HG03025 (cell line): ENCODE measurements around the gene NCOA4.
A peak's percentile ranks its signal among the peaks of the same experiment; 100 is the strongest.
"Not testable (repeated sequence)": the region's sequence is repeated elsewhere in the genome, so short reads cannot be mapped to it uniquely, and the experiment has no call there.

ENCODE experiments used
- ATAC-seq: cut with Tn5 transposase; IDR thresholded peaks from one replicate; pipeline ENCODE4 v1.9.1; 2021; ENCODE audit warnings: mild to moderate bottlenecking, moderate library complexity; ENCODE audit not compliant: unreplicated experiment, low FRiP score

NCOA4 gene

DNA sequence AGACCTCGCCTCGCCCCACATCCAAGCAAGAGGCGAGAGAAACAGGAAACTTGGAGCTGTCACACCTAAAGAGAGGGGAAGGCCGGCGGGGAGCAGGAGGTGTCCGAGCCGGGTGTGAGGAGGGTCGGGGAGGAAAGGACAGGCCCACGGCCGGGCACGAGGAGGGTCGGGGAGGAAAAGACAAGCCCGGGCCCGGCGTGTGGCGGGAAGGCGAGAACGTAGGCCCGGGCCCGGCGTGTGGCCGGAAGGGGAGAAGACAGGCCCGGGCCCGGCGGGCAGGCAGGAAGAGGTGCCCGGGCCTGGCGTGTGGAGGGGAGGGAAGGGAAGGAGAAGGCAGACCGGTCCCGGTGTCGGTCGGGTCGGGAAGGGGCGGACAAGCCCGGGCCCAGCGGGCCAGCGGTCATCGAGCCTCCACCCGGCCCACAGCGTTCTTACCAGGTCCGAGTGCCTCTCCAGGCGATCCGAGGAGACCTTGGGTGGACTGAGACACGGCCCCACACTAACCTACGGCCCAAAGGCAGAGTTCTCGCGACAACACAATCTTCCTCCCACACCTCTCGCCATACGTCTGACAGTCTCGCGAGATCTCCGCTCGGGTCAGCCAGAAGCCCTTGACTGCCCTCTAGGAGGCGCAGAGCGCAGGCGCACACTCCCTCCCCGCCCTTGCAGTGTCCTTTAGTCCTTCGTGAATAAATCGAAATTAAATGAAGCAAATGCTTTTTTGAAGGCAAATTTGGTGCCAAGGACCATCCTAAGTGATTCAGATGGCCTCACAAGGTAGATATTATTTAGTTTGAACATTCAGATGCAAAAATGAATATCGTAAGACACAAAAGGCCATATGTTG, at the start of gene NCOA4:
Gene NCOA4, minus strand, starts transcription at position 533 of the 847 bp plus-strand sequence. CDS start 13,943 bp downstream, outside the sequence.
- peak; percentile 95 for ATAC-seq

DNA sequence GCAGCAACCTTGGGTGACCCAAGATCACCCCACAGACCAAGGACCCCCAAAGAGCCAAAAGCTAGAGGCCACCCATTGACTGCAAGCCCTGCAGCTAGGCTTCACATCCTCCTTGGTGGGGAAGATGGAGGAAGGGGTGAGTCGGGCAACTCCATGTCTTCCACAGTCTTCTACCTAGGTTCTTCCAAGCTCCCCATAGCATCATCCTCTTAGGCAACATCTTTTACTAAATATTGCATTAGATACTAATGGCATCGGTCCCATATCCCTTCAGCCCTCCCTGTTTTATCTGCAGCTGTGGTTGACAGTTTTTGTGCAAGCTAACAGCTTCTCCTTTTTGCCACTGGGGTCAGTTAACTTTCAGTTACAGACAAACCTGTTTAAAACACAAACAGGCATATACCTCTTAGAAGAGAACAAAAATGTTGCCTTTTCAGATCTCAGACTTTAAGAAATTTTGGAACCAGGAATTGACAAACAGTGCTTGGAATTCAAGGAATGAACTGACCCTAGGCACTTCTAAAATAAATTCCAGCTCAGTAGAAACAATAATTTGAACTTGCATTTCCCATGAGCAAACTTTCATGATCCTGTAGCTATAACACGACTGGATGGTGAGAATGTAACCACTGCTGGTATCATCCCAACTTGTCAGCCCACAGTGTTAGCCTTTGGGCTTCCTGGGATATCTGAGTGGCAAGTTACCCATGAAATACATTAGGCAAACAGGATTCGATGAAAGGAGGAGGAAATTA, 49.6 kb upstream of the NCOA4 start:
- ATAC-seq, result no peak

DNA sequence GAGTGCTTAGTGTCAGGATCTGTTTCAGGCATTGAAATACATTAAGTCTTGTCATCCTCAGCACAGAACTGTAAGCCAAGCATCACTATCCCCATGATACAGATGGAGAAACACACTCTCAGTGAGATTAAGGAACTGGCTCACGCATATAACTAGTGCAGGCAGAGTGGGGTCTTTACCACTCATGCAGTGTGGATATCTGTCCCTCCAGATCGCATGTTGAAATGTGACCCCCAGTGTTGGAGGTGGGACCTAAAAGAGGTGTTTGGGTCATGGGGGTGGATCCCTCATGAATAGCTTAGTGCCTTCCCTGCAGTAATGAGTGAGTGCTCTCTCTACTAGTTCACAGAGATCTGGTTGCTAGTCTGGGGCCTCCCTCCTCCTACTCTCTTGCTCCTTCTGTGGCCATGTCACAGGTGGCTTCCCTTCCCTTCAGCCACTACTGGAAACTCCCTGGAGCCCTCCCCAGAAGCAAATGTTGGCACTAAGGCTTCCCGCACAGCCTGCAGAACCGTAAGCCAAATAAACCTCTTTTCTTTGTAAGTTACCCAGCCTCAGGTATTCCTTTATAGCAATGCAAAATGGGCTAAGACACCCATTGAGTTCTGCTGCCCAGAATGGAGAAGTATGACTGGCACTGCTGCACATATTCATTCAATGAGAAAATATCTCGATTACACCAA, 47.4 kb upstream of the NCOA4 start:
- no peak for ATAC-seq

DNA sequence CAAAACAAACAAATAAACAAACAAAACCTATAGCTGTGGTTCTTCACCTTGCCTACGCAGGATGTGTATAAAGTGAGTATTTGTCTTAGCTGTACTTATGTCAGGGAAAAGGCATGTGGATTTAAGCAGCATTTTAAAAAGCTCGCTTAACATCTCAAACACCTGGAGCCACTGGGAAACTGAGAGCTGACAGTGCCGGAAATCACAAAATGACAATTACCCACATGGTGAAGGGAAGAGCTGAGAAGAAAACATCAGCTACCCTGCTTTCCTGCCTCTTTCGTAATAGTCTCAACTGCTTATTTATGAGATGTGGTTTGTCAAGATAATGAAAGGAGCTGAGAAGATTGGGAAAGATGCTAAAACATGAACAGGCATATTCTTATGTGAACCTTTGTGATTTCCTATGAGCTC, 46.7 kb upstream of the NCOA4 start:
- ATAC-seq, result no peak

DNA sequence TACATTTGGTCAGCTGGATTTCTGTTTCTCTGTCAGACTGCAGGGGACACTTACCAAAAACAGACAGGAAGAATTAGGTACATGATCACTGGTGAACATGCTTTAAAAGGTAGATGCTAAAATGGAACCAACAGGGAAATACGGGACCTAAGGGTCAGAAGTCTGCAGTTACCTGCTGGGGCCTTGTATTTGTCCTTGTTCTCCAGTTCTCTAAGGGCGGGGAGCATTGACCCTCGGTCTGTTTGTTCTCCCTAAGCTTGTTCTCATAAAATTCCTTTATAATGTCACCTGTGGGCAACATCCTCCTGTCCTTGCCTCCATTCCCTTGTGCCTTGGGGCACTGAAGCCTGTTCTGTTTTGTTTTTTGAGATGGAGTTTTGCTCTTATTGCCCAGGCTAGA, 45.4 kb upstream of the NCOA4 start:
- ATAC-seq, result no peak

DNA sequence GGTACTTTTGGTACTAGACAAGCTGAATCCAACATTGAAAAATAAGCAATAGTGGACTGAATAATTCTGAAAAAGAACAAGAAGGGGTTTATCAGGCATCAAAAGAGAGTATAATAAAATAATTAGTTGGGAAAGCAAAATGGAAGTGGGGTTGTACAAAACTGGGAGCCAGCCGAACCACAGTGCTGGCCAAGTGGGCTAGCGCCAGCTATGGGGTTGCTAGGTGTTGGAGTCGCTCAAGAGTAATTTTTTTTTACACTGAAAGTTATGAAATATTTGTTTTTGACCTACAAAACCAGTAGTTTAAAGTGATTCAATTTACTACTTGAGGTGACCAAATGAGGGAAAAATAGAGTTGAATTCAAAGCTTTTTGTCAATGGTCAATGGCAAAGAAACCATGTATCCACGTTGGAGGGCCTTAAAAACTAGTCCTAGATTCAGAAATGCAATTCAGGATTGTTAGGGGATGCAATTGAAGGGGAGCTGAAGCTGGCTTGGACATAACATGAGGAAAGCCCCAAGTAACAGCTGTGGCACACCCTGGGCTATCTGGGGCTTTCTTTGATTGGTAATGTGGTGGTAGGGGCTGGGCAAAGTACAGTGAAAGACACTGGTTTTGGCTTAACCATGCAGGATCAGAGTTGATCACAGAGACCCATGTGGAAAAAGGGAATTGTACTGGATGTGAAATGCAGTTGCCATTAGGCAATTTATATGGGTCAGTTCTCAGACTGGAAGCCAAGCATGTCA, 43.9 kb upstream of the NCOA4 start:
- ATAC-seq, result no peak

DNA sequence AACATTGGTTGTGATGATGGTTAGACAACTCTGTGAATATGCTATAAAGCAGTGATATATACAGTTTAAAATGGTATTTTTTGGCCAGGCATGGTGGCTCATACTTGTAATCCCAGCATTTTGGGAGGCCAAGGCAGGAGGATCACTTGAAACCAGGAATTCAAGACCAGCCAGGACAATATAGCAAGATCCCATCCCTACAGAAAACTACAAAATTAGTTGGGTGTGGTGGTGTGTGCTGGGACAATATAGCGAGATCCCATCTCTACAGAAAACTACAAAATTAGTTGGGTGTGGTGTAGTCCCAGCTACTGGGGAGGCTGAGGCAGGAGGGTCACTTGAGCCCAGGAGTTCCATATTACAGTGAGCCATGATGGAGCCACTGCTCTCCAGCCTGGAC, 43.1 kb upstream of the NCOA4 start:
- ATAC-seq, result no peak

DNA sequence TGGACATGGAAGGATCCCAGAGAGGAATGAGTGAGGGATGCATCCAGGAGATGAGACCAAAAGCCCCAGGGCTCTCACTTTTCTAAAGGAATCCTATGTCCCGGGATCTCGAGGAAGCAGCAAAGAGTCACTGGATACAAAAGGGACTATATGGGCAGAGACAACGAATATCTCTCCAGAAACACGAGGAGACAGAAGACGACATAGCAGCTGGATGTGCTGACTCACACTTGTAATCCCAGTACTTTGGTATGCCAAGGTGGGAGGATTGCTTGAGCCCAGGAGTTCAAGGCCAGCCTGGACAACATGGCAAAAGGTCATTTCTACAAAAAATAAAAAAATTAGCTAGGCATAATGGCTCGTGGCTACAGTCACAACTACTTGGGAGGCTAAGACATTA, 40.3 kb upstream of the NCOA4 start:
- ATAC-seq, result no peak

DNA sequence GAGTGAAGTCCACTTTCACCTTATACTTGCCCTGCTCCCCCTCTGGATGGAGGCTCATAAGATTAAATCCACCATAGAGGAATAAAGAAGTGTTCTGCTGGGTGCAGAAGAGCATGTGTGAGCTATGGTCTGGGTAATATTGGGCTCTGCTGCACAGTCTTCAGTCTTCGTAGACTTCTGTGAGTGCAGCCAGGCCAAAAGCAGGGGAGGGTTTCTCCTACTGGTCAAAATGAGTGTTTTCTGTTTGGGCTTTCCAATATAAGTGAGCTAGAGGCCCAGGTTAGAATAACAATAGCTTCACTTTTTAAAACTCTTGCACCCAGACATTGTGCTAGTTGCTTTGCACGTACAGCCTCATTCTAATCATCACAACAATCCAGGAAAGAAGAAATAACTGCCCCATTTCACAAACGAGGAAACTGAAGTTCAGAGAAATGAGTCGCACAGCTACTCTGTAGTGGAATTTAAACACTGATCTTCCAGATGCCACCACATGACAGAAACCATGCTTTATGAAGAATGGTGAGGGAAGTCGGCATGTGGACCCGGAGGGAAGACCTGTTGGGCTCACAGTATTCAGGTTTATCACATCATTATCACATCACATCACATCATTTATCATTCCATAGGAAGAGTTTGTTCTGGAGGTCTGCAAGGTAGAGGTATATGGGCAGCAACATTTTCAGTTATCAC, 39.5 kb upstream of the NCOA4 start:
- ATAC-seq, result no peak

DNA sequence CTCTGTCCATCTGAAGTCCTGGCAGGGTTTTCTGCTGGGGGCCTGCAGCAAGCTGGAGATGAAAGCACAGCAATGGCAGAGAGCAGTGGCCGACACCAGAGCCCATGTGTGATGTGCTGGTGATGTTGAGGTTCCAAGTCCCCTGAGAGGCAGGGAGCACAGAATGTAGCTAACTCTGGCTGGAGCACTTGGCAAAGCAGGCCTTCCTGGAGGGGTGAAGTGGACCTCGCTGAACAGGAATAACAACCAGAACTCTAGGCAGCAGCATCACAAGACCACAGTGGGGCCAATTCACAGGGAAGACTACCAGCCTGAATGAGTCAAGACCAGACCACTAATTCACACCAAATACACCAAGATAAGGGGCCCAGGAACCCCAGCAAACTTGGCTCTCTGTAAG, 38.5 kb upstream of the NCOA4 start:
- no peak for ATAC-seq

DNA sequence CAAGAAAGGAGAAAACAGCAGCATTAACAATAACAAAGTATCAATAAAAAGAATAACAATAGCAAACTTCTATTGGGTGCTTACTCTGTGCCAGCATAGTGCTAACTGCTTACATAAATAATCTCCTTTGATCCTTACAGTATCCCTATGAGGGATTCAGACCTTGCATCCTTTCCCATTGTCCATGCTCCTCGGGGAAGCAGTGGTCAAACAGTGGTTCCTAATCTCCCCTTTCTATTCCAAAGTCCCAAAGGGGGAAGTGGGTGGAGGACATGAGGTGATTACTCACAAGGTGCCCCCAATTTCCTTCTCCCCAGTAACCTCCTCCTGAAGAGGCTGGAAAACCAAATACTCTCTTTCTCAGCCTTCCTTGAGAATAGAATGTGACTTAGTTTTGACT, 37.7 kb upstream of the NCOA4 start:
- no peak for ATAC-seq

DNA sequence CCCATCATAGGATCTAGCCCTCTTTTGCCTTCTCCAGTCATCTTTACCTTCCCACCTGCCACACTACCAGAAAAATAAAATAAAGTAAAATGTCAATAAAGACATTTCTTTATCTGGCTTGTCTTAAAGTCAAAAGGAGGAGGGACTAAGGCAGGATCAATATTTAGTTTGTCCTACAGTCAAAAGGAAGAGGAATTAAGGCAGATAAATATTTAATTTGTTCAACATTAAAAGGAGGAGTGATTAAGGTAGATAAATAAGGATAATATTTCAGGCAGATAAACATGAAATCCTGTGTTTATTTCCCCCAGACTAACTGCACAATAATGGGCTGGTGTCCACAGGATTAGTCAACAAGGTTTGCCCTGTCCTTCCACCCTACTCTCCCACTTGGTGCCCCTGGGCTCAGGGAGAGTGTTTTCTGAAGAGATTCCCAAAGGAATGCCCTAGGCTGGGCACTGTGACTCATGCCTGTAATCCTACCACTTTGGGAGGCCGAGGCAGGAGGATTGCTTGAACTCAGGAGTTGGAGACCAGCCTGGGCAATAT, 33.9 kb upstream of the NCOA4 start:
- ATAC-seq, result no peak

DNA sequence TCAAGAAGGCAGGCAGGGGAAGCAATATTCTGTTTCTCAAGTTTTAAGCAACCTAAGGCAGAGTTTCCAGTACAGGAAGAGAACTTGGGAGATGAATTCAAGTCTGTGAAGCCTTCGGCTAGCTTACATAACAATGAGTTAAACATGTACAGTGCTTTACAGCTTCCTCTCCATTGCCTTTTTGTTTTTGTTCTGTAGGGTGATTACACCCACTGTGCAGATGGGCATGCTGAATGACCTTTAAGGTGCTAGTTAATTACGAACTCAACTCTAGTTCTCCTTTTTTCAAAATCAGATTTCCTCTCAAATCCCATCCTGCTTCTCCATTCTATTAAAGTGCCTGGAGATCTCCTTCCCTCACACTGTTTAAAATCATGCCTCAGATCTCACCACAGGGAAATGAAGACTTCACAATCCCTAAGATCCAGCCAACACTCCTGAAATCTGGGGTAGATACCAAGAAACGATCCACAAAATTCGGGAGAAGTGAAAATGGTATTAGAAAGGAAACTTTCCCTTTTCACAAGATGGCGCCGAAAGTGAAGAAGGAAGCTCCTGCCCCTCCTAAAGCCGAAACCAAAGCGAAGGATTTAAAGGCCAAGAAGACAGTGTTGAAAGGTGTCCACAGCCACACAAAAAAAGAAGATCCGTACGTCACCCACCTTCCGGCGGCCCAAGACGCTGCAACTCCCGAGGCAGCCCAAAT, 32.5 kb upstream of the NCOA4 start:
- no peak for ATAC-seq

DNA sequence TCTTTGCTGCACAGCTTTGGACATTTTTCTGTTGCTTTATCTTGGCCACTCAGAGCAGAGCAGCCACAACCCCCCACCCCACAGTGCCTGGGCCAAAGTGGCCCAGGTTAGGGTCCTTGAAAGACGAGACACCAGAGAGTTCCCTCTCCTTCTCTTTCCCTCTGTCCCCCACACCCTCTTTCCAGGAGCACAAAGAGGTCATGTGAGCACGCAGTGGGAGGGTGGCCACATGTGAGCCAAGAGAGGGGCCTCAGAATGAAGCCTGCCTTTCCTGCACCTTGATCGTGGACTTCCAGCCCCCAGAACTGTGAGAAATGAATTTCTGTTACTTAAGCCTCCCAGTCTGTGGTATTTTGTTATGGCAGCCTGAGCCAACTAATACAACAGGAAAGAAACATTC, 30.3 kb upstream of the NCOA4 start:
- no peak for ATAC-seq

DNA sequence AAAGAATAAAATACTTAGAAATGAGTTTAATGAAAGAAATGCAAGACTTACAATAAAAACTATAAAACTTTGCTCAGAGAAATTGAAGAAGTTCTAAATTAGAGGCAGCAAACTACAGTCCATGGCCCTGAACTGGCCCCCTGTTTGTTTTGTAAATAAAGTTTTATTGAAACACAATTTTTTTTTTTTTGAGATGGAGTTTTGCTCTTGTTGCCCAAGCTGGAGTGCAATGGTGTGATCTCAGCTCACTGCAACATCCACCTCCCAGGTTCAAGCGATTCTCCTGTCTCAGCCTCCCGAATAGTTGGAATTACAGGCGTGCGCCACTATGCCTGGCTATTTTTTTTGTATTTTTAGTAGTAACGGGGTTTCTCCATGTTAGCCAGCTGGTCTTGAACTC, 27.5 kb upstream of the NCOA4 start:
- ATAC-seq, result not testable (repeated sequence)

DNA sequence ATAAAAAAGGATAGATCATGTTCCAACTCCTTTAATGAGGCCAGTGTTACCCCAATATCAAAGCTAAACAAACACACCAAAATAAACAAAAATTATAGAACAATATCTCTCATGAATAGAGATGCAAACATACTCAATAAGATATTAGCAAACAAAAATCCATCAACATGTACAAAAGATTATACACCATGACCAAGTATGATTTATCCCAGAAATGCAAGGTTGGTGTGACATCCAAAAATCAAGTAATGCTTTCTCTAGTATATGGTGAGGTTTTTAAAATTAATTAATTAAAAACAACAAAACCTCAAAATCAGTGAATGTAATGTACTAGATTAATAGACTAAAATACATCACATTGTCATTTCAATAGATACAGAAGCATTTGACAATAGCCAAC, 26.6 kb upstream of the NCOA4 start:
- no peak for ATAC-seq

DNA sequence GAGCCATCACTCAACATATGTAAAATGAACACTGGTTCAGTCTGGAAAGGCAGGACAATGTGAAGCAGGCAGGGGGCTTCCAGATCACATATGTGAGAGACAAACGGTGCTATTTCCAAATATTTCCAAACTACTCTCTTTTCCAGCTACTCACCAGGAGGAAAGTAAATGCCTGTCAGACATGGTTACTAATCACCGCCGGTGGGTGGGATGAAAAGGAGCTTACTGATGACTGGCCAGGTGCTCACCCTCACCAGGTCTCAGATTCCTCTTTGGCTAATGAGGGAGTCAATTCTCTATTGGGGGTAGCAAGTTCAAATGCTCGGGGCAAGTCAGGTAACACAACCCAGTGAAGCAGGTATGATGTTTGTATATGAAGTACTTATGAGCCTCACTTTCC, 25.3 kb upstream of the NCOA4 start:
- no peak for ATAC-seq

DNA sequence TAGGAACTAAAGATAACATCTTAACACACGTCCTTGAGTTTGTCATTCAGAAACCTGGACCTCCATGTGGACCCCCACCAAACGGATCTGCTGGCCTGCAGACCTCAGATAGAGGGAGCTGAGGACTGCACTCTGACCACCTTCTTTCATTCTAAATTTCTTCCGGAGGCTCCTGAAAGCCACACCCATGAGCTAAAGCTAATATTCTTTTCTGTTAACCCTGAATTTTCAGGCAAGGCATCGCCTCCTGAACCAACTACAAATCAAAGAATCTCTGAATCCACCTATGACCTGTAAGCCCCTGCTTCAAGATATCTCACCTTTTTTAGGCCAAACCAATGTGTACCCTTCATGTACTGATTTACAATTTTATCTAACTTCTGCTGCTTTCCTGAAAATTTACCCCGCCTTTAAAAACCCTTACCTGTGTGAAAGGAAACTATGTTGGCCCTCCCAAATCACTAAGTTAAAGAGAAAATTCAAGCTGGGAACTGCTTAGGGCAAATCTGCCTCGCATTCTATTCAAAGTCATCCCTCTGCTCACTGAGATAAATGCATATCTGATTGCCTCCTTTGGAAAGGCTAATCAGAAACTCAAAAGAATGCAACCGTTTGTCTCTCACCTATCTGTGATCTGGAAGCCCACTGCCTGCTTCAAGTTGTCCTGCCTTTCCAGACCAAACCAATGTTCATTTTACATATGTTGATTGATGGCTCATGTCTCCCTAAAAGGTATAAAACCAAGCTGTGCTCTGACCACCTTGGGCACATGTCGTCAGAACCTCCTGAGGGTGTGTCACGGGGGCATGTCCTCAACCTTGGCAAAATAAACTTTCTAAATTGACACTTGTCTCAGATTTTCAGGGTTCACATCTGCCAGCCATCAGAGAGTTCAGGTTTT, 23.4 kb upstream of the NCOA4 start:
- no peak for ATAC-seq
